Measurements from ENCODE around the gene KLHL42. TPM values are rescaled to one million over a fixed set of nuclear protein-coding genes. Genes with fewer than 3 reads are reported as not detected.

KLHL42 gene
- total RNA-seq, 1 donor from 2014 or later = 25.0 TPM

DNA sequence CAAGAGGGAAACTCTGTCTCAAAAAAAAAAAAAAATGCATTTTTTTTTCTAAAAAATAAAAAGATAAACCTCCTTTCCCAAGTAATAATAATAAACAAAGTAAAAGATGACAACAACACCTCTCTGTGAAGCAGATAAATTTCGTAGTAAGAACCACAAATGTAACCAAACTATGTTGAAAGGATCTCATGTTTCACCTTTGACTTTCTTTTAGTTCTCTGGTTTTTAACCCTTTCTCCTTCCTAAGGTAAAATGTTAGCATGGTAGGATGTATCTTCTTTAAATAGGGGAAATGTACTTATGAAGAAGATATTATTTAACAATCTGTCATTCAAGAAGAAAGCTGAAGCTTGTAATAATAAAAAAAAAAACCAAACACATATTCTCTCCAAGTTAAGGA, 1.8 kb upstream of the KLHL42 start:
- Histone ChIP-seq H3K9me3 (no peaks in the 10 kb centered on the region), H3K4me3 (no peak overlapping the region), H3K4me1 (peaks cover 19% of the 10 kb centered on the region), H3K27me3 (no peaks in the 10 kb centered on the region), H3K36me3 (no peaks in the 10 kb centered on the region), H3K27ac (no peak overlapping the region)
- ATAC-seq = no peak
- TF ChIP-seq, protein P1, sequence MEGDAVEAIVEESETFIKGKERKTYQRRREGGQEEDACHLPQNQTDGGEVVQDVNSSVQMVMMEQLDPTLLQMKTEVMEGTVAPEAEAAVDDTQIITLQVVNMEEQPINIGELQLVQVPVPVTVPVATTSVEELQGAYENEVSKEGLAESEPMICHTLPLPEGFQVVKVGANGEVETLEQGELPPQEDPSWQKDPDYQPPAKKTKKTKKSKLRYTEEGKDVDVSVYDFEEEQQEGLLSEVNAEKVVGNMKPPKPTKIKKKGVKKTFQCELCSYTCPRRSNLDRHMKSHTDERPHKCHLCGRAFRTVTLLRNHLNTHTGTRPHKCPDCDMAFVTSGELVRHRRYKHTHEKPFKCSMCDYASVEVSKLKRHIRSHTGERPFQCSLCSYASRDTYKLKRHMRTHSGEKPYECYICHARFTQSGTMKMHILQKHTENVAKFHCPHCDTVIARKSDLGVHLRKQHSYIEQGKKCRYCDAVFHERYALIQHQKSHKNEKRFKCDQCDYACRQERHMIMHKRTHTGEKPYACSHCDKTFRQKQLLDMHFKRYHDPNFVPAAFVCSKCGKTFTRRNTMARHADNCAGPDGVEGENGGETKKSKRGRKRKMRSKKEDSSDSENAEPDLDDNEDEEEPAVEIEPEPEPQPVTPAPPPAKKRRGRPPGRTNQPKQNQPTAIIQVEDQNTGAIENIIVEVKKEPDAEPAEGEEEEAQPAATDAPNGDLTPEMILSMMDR (IDR thresholded peaks at IDR 0.05) = no peak
- no peak for DNase-seq
- intact Hi-C loops (cut with DNase I) = no loop called here

DNA sequence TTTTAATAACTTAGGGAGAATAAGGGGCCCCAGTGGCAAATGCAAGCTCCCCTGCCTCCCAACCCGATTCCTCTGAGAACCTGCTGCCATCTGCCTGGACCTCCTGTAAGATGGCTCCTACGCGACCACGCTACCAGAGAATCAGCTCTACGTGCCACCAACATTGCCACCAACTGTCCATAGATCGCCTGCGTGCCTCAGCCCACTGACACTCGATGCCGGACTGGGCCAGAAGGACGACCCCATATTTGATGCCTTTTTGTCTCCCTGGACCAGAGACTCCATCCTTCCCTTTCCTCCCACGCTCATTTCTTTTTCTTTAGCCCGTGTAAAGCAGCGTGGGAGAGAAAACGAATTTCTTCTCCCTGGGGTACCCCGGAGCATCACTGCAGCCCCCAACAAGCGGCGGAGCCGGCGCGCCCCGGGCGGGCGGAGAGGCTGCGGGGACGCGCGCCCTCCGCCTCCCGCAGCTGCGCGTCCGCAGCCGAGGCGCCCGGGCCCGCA, 565 bp upstream of the KLHL42 start:
- no peak for ATAC-seq
- H3K27me3 ChIP-seq = no peaks in the 10 kb centered on the region
- intact Hi-C loops (cut with DNase I) = no loop called here
- H3K27ac ChIP-seq = peak overlapping the region; percentile 82
- no peaks in the 10 kb centered on the region for H3K36me3 ChIP-seq
- no peak for DNase-seq
- no peaks in the 10 kb centered on the region for H3K9me3 ChIP-seq
- H3K4me3 ChIP-seq = peak overlapping the region; percentile 90
- TF ChIP-seq, protein P1 (IDR thresholded peaks at IDR 0.05) = no peak
- H3K4me1 ChIP-seq = peaks cover 20% of the 10 kb centered on the region

DNA sequence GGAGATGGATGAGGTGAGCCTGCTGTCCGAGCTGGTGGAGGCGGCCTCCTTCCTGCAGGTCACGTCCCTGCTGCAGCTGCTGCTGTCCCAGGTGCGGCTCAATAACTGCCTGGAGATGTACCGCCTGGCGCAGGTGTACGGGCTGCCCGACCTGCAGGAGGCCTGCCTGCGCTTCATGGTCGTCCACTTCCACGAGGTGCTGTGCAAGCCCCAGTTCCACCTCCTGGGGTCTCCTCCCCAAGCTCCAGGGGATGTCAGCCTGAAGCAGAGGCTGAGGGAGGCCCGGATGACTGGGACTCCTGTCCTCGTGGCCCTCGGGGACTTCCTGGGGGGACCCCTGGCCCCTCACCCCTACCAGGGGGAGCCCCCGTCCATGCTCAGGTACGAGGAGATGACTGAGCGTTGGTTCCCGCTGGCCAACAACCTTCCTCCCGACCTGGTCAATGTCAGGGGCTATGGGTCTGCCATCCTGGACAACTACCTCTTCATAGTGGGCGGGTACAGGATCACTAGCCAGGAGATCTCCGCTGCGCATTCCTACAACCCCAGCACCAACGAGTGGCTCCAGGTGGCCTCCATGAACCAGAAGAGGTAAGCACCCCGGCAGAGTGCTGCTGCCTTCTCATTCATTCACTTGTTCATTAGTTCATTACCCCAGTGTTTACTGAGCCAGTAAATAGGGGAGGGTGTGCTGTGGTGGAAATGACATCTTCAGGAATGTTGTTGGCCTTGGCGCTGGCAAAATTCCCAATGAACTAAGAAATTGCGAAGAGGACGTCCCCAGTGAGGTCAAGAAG, 777 bp downstream of the KLHL42 start:
- Histone ChIP-seq H3K36me3 (no peaks in the 10 kb centered on the region), H3K27me3 (no peaks in the 10 kb centered on the region), H3K4me3 (peak overlapping the region; percentile 90), H3K9me3 (no peaks in the 10 kb centered on the region), H3K27ac (peak overlapping the region; percentile 82), H3K4me1 (peaks cover 20% of the 10 kb centered on the region)
- ATAC-seq = peak; percentile 50
- intact Hi-C loops (cut with DNase I) = no loop called here
- TF ChIP-seq, protein P1 (IDR thresholded peaks at IDR 0.05) = no peak
- no peak for DNase-seq

DNA sequence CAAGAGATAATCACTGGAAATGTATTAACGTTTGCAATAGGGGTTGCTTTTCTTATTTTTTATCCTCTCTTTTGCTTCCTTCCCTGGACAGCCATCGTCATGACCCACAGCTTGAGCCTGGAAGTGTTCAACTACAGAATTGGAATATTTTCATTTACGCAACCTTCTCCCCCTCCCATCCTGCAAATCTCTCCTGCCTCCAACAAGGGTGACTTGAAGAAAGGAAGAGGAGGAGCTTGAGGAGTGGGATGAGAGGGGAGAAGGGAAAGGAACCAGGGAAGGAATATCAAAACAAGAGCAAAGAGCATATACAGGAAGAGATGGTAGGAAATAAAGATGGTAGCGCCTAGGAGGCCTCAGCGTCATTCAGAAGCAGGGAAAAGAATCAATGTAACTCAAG, 1.6 kb downstream of the KLHL42 start:
- ATAC-seq = no peak
- H3K4me3 ChIP-seq = peak overlapping the region; percentile 90
- H3K36me3 ChIP-seq = no peaks in the 10 kb centered on the region
- intact Hi-C loops (cut with DNase I) = no loop called here
- TF ChIP-seq, protein P1 (IDR thresholded peaks at IDR 0.05) = no peak
- no peak overlapping the region for H3K27ac ChIP-seq
- no peaks in the 10 kb centered on the region for H3K27me3 ChIP-seq
- H3K4me1 ChIP-seq = peaks cover 20% of the 10 kb centered on the region
- DNase-seq = no peak
- H3K9me3 ChIP-seq = no peaks in the 10 kb centered on the region

DNA sequence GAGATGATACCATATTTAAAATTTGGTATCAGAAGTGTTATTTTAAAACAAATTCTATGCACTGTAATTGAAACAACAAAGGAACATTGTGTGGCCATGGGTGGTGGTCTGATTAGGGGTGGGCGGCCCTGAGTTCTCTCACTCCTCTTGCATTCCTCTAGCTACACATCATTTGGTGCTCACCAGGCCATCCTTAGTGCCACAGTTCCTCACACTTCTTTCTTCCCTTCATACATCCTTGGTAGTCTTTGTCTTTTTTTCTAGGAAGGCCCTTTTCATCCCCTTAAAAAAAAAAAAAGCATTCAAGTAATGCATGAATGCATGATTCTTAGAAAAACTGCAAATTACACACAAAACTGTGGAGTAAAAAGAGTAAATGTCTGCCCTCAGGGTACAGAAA, 2.4 kb downstream of the KLHL42 start:
- no peaks in the 10 kb centered on the region for H3K27me3 ChIP-seq
- intact Hi-C loops (cut with DNase I) = no loop called here
- TF ChIP-seq, protein P1 (IDR thresholded peaks at IDR 0.05) = no peak
- DNase-seq (no peak), ATAC-seq (no peak)
- peak overlapping the region; percentile 15 for H3K4me3 ChIP-seq
- no peak overlapping the region for H3K27ac ChIP-seq
- H3K9me3 ChIP-seq = no peaks in the 10 kb centered on the region
- peaks cover 20% of the 10 kb centered on the region for H3K4me1 ChIP-seq
- H3K36me3 ChIP-seq = no peaks in the 10 kb centered on the region
